Measurements from ENCODE around the gene RNF144B. TPM values are rescaled to one million over a fixed set of nuclear protein-coding genes. Genes with fewer than 3 reads are reported as not detected.
"Not testable (repeated sequence)": the region's sequence is repeated elsewhere in the genome, so short reads cannot be mapped to it uniquely, and the experiment has no call there.

The RNF144B gene
- total RNA-seq, 2 experiments from 2014 or later: 2.3 to 3.6 TPM

GRCh38 chr6:18447552-18447951 lies 60.4 kb downstream of the RNF144B start:
- POLR2A ChIA-PET: no interaction called here
- Mint-ChIP-seq H3K27me3 (no peaks in the 10 kb centered on the region), H3K36me3 (no peaks in the 10 kb centered on the region), H3K4me3 (no peak overlapping the region), H3K9me3 (no peaks in the 10 kb centered on the region), H3K4me1 (no peaks in the 10 kb centered on the region), H3K27ac (no peak overlapping the region)
- DNase-seq: no peak
- ATAC-seq (ENCODE audit: low read depth): no peak

GRCh38 chr6:18451756-18452155 lies 64.6 kb downstream of the RNF144B start:
- no peak for ATAC-seq (ENCODE audit: low read depth)
- no peaks in the 10 kb centered on the region for H3K4me1 Mint-ChIP-seq
- DNase-seq: no peak
- no peaks in the 10 kb centered on the region for H3K9me3 Mint-ChIP-seq
- H3K27me3 Mint-ChIP-seq: no peaks in the 10 kb centered on the region
- H3K36me3 Mint-ChIP-seq: no peaks in the 10 kb centered on the region
- H3K27ac Mint-ChIP-seq: no peak overlapping the region
- H3K4me3 Mint-ChIP-seq: no peak overlapping the region
- POLR2A ChIA-PET: no interaction called here

- Mint-ChIP-seq H3K36me3 (no peaks in the 10 kb centered on the region), H3K9me3 (peaks cover 1% of the 10 kb centered on the region), H3K27me3 (no peaks in the 10 kb centered on the region), H3K27ac (no peak overlapping the region), H3K4me1 (no peaks in the 10 kb centered on the region), H3K4me3 (no peak overlapping the region)
- ATAC-seq (ENCODE audit: low read depth) (no peak), DNase-seq (no peak)
- POLR2A ChIA-PET: no interaction called here
Observed at GRCh38 chr6:18454446-18454845, 67.3 kb downstream of the RNF144B start.

DNA sequence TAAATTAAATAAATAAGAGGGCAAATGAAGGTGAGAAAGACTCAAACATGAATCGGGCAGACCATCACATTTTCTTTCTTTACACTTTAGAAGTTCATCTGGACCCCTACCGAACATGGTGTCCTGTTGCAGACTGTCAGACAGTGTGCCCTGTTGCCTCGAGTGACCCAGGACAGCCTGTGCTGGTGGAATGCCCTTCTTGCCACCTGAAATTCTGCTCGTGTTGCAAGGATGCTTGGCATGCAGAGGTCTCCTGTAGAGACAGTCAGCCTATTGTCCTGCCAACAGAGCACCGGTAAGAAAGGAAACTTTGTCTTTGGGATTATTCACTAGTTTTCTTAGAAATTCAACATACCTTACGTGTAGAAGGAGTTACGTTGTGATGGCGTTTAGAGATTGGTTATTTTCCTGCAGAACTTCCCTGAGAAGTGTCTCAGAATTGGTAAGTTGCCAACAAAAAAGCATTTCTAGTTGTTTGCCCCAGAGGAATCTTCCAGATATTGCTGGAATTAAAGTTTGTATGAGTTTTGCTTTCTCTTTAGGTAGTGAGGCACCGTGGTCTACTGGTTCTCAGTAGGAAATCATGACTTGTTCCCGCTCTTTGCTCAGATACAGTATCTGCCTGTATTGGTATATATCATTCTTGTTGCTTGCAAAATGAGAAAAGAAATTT lies 70.1 kb downstream of the RNF144B start:
- Mint-ChIP-seq H3K27ac (no peak overlapping the region), H3K4me3 (no peak overlapping the region), H3K36me3 (peaks cover 8% of the 10 kb centered on the region), H3K9me3 (peaks cover 4% of the 10 kb centered on the region), H3K27me3 (no peaks in the 10 kb centered on the region), H3K4me1 (no peaks in the 10 kb centered on the region)
- POLR2A ChIA-PET: no interaction called here
- ATAC-seq (ENCODE audit: low read depth) (no peak), DNase-seq (no peak)

DNA sequence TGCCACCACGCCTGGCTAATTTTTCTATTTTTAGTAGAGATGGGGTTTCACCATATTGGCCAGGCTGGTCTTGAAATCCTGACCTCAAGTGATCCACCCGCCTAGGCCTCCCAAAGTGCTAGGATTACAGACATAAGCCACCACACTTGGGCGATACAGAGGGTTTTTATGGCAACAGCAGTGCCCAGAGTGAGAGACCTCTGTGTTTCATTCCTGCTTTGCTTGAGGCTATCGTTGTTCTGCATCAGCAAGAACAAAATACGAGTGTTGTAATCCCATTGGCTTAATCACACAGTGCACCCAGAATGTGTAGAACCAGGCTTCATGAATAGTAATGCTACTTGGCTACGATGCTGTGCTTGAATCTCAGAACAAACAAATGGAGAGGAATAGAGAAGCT lies 70.9 kb downstream of the RNF144B start:
- H3K9me3 Mint-ChIP-seq; H3K27ac Mint-ChIP-seq; H3K4me1 Mint-ChIP-seq; H3K27me3 Mint-ChIP-seq; ATAC-seq (ENCODE audit: low read depth); H3K4me3 Mint-ChIP-seq; DNase-seq; POLR2A ChIA-PET: not testable (repeated sequence)
- H3K36me3 Mint-ChIP-seq: peaks cover 12% of the 10 kb centered on the region

DNA sequence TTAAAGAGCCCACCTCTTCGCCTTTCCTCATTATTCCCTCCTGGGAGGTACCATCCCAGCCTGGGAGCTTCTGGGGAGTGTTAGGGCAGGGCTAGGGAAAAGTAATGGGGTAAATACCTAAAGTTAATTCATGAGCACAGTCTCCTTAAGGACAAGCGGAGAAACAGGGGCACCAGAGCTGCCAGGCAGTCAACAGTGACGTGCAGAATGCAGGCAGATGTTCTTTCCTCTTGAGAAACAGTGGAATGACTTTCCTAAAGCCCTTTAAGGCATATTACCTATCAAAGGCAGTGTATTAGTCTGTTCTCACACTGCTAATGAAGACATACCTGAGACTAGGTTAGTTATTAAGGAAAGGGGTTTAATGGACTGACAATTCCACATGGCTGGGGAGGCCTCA lies 76.3 kb downstream of the RNF144B start:
- no peaks in the 10 kb centered on the region for H3K4me1 Mint-ChIP-seq

GRCh38 chr6:18464176-18464575 lies 77.0 kb downstream of the RNF144B start:
- ATAC-seq (ENCODE audit: low read depth) (no peak), DNase-seq (no peak)
- H3K27me3 Mint-ChIP-seq: peaks cover 2% of the 10 kb centered on the region
- H3K27ac Mint-ChIP-seq: no peak overlapping the region
- POLR2A ChIA-PET: no interaction called here
- no peak overlapping the region for H3K4me3 Mint-ChIP-seq
- H3K36me3 Mint-ChIP-seq: peaks cover 19% of the 10 kb centered on the region
- H3K9me3 Mint-ChIP-seq: peaks cover 5% of the 10 kb centered on the region
- no peaks in the 10 kb centered on the region for H3K4me1 Mint-ChIP-seq

More for the DNA sequence above, 76.3 kb downstream of the RNF144B start:
- H3K36me3 Mint-ChIP-seq: peaks cover 19% of the 10 kb centered on the region
- DNase-seq: no peak
- H3K9me3 Mint-ChIP-seq: peaks cover 5% of the 10 kb centered on the region
- POLR2A ChIA-PET: no interaction called here
- no peak for ATAC-seq (ENCODE audit: low read depth)
- no peak overlapping the region for H3K4me3 Mint-ChIP-seq
- peaks cover 2% of the 10 kb centered on the region for H3K27me3 Mint-ChIP-seq
- H3K27ac Mint-ChIP-seq: no peak overlapping the region

GRCh38 chr6:18465410-18466154 lies 78.4 kb downstream of the RNF144B start:
- POLR2A ChIA-PET: no interaction called here
- H3K36me3 Mint-ChIP-seq: peaks cover 15% of the 10 kb centered on the region
- no peaks in the 10 kb centered on the region for H3K4me1 Mint-ChIP-seq
- no peak overlapping the region for H3K27ac Mint-ChIP-seq
- H3K9me3 Mint-ChIP-seq: peaks cover 3% of the 10 kb centered on the region
- no peak overlapping the region for H3K4me3 Mint-ChIP-seq
- ATAC-seq (ENCODE audit: low read depth) (no peak), DNase-seq (no peak)
- H3K27me3 Mint-ChIP-seq: peaks cover 2% of the 10 kb centered on the region

- Mint-ChIP-seq H3K36me3 (peaks cover 7% of the 10 kb centered on the region), H3K27ac (no peak overlapping the region), H3K4me1 (no peaks in the 10 kb centered on the region), H3K9me3 (peaks cover 1% of the 10 kb centered on the region), H3K27me3 (peaks cover 4% of the 10 kb centered on the region), H3K4me3 (no peak overlapping the region)
- ATAC-seq (ENCODE audit: low read depth) (no peak), DNase-seq (no peak)
- POLR2A ChIA-PET: no interaction called here
Observed at GRCh38 chr6:18467741-18468502, 80.8 kb downstream of the RNF144B start.

DNA sequence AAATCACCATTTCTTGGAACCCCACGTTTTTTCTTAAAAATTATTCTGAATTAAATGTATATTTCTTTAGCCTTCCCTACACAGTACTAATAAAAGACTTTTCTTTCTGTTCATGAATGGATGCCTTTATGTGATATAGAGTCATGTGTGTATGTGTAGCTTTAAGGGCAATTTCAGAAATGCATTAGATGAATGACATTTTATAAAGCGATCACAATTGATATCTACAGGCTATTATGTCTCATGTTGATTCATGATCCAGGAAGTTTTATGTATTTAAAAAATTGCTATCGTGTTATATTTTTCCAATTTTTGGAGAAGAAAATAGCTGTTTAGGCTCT lies 81.3 kb downstream of the RNF144B start:
- DNase-seq (no peak), ATAC-seq (ENCODE audit: low read depth) (no peak)
- POLR2A ChIA-PET: no interaction called here
- Mint-ChIP-seq H3K27me3 (peaks cover 4% of the 10 kb centered on the region), H3K27ac (no peak overlapping the region), H3K9me3 (peaks cover 1% of the 10 kb centered on the region), H3K36me3 (peaks cover 5% of the 10 kb centered on the region), H3K4me1 (no peaks in the 10 kb centered on the region), H3K4me3 (no peak overlapping the region)

DNA sequence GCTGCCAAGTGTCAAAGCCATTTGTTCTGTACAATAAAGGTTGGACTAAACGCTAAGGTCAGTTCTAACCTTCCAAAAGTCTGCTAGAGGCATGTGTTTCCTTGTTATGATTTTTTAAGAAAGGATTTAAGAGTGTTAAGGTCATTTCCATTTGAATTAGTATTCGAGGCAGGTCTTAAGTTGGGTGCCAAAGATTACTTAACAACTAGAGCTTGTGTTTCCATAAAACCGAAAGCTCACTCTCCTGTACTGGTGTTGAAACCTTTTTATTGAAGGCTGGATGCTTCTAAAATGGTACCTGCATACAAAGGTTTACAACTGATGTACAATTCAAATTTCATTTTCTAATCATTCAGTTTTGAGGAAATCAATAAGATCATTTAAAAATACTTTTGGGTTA lies 82.4 kb downstream of the RNF144B start:
- no peaks in the 10 kb centered on the region for H3K4me1 Mint-ChIP-seq
- no peak overlapping the region for H3K4me3 Mint-ChIP-seq
- ATAC-seq (ENCODE audit: low read depth): no peak
- no peak overlapping the region for H3K27ac Mint-ChIP-seq
- POLR2A ChIA-PET: no interaction called here
- H3K27me3 Mint-ChIP-seq: peaks cover 4% of the 10 kb centered on the region
- H3K36me3 Mint-ChIP-seq: peaks cover 2% of the 10 kb centered on the region
- H3K9me3 Mint-ChIP-seq: peaks cover 1% of the 10 kb centered on the region
- DNase-seq: no peak

GRCh38 chr6:18471232-18471964 lies 84.2 kb downstream of the RNF144B start:
- Mint-ChIP-seq H3K4me1 (no peaks in the 10 kb centered on the region), H3K27me3 (peaks cover 4% of the 10 kb centered on the region), H3K36me3 (peaks cover 2% of the 10 kb centered on the region), H3K4me3 (no peak overlapping the region), H3K27ac (no peak overlapping the region), H3K9me3 (peaks cover 1% of the 10 kb centered on the region)
- POLR2A ChIA-PET: no interaction called here
- DNase-seq (no peak), ATAC-seq (ENCODE audit: low read depth) (no peak)

GRCh38 chr6:18472941-18473340 lies 85.8 kb downstream of the RNF144B start:
- POLR2A ChIA-PET: no interaction called here
- Mint-ChIP-seq H3K4me3 (no peak overlapping the region), H3K27ac (no peak overlapping the region), H3K4me1 (peaks cover 7% of the 10 kb centered on the region), H3K36me3 (no peaks in the 10 kb centered on the region), H3K9me3 (peaks cover 1% of the 10 kb centered on the region), H3K27me3 (peaks cover 3% of the 10 kb centered on the region)
- ATAC-seq (ENCODE audit: low read depth): no peak
- DNase-seq: no peak
